ENCODE data around the gene OR52J3.

DNA sequence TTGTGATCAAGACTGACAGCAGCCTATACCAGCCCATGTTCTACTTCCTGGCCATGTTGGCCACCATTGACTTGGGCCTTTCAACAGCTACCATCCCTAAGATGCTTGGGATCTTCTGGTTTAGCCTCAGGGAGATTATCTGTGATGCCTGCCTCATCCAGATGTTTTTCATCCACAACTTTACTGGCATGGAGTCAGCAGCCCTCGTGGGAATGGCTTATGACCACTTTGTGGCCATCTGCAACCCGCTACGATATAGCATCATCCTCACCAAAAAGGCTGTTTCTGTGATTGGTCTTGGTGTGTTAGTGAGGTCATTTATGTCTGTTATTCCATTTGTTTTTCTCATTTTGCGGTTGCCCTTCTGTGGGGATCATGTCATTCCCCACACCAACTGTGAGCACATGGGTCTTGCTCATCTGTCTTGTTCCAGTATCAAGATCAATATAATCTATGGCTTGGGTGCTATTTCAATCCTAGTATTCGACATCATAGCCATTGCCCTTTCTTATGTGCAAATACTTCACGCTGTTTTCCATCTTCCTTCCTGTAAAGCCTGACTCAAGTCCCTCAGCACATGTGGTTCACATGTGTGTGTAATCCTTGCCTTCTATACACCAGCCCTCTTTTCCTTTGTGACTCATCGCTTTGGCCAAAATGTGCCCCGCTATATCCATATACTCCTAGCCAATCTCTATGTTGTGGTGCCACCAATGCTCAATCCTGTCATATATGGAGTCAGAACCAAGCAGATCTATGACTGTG, 46.7 kb downstream of the OR52J3 start:
- TF ChIP-seq, protein P1, sequence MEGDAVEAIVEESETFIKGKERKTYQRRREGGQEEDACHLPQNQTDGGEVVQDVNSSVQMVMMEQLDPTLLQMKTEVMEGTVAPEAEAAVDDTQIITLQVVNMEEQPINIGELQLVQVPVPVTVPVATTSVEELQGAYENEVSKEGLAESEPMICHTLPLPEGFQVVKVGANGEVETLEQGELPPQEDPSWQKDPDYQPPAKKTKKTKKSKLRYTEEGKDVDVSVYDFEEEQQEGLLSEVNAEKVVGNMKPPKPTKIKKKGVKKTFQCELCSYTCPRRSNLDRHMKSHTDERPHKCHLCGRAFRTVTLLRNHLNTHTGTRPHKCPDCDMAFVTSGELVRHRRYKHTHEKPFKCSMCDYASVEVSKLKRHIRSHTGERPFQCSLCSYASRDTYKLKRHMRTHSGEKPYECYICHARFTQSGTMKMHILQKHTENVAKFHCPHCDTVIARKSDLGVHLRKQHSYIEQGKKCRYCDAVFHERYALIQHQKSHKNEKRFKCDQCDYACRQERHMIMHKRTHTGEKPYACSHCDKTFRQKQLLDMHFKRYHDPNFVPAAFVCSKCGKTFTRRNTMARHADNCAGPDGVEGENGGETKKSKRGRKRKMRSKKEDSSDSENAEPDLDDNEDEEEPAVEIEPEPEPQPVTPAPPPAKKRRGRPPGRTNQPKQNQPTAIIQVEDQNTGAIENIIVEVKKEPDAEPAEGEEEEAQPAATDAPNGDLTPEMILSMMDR (conservative IDR thresholded peaks at IDR 0.05; ENCODE audit: low read length), result no peak
- no peak for TF ChIP-seq EZH2phosphoT487 (IDR thresholded peaks at IDR 0.05; ENCODE audit: borderline replicate concordance)

Data from Loucy (cell line).